Ovary (tissue), 3 donors: Measurements from ENCODE around the gene HLCS.

Source experiments
- CTCF ChIP-seq, 3 donors: fragments of 450-650 bp in 2 of 3; fragments of 200-600 bp in 1 of 3; IDR thresholded peaks; one replicate each; pipeline versions ENCODE4 v1.5.1 to v1.8.0; 2016 to 2022; ENCODE audit warnings: antibody characterized with exemption in 3 of 3, mild to moderate bottlenecking in 1 of 3
- EP300 ChIP-seq: sonication (generic); formaldehyde crosslinking; IDR thresholded peaks from one replicate; pipeline ENCODE4 v1.6.1; 2017; ENCODE audit warnings: antibody characterized with exemption
- POLR2A ChIP-seq: fragments of 450-650 bp; IDR thresholded peaks from one replicate; pipeline ENCODE4 v1.6.1; 2017; ENCODE audit warnings: antibody characterized with exemption, mild to moderate bottlenecking, moderate library complexity
- donor health status: DM: no; HTN: no; CAD: no.

- TF ChIP-seq CTCF (IDR thresholded peaks at IDR 0.05), result no peak
- TF ChIP-seq POLR2A, result no peak
- TF ChIP-seq EP300, result no peak
These were observed 85.2 kb downstream of the HLCS start for GRCh38 chr21:36881228-36881627.
